GM21717 (cell line): Measurements from ENCODE around the gene GOLGA8B.
A peak's percentile ranks its signal among the peaks of the same experiment; 100 is the strongest.
"Not testable (repeated sequence)": the region's sequence is repeated elsewhere in the genome, so short reads cannot be mapped to it uniquely, and the experiment has no call there.

Source experiments
- ATAC-seq: cut with Tn5 transposase; IDR thresholded peaks from one replicate; pipeline ENCODE4 v1.9.1; 2021; ENCODE audit warnings: mild to moderate bottlenecking, moderate library complexity; ENCODE audit not compliant: unreplicated experiment

GOLGA8B gene

GRCh38 chr15:34583399-34584329 is at the start of gene GOLGA8B:
GOLGA8B (minus strand) TSS chr15:34583651; CDS start chr15:34535912, 47,739 bp downstream.
- ATAC-seq = peak; percentile 59

- ATAC-seq = not testable (repeated sequence)
These were observed 49.7 kb upstream of the GOLGA8B start for GRCh38 chr15:34633165-34633564.

- ATAC-seq = no peak
These were observed 45.2 kb upstream of the GOLGA8B start for GRCh38 chr15:34628577-34629152.

- ATAC-seq = no peak
These were observed 41.6 kb upstream of the GOLGA8B start for GRCh38 chr15:34625007-34625406.

- ATAC-seq = no peak
These were observed 38.2 kb upstream of the GOLGA8B start for GRCh38 chr15:34621675-34622074.

- no peak for ATAC-seq
These were observed 37.4 kb upstream of the GOLGA8B start for GRCh38 chr15:34620814-34621213.

- ATAC-seq = no peak
These were observed 36.7 kb upstream of the GOLGA8B start for GRCh38 chr15:34620142-34620541.

GRCh38 chr15:34619151-34619550 is 35.7 kb upstream of the GOLGA8B start:
- no peak for ATAC-seq

- no peak for ATAC-seq
These were observed 34.6 kb upstream of the GOLGA8B start for GRCh38 chr15:34618073-34618472.

GRCh38 chr15:34616613-34617012 is 33.2 kb upstream of the GOLGA8B start:
- no peak for ATAC-seq

- ATAC-seq = no peak
These were observed 30.5 kb upstream of the GOLGA8B start for GRCh38 chr15:34613997-34614396.

GRCh38 chr15:34613301-34613700 is 29.9 kb upstream of the GOLGA8B start:
- no peak for ATAC-seq

- ATAC-seq = no peak
These were observed 26.9 kb upstream of the GOLGA8B start for GRCh38 chr15:34610354-34610753.

GRCh38 chr15:34609102-34610057 is 25.9 kb upstream of the GOLGA8B start:
- no peak for ATAC-seq

GRCh38 chr15:34608517-34608916 is 25.1 kb upstream of the GOLGA8B start:
- no peak for ATAC-seq

GRCh38 chr15:34607832-34608231 is 24.4 kb upstream of the GOLGA8B start:
- ATAC-seq = no peak

- no peak for ATAC-seq
These were observed 23.1 kb upstream of the GOLGA8B start for GRCh38 chr15:34606545-34606944.

- ATAC-seq = no peak
These were observed 22.7 kb upstream of the GOLGA8B start for GRCh38 chr15:34606131-34606530.

- no peak for ATAC-seq
These were observed 19.6 kb upstream of the GOLGA8B start for GRCh38 chr15:34603095-34603494.

- no peak for ATAC-seq
These were observed 17.5 kb upstream of the GOLGA8B start for GRCh38 chr15:34600923-34601322.
